ENCODE measurements around the gene PYROXD2.

PYROXD2 gene

GRCh38 chr10:98446661-98447221 lies 31.8 kb upstream of the PYROXD2 start, which contains the start of gene HPS1:
TSS of gene HPS1 (minus strand) at chr10:98446935. CDS start at chr10:98443240, 3,695 bp downstream.
- Histone ChIP-seq H3K4me2 (ENCODE audit: low read depth, low read length) (peak within 1 kb of the TSS; percentile 93), H2AFZ (ENCODE audit: low read length) (peak within 1 kb of the TSS; percentile 100), H3K36me3 (replicated peaks; ENCODE audit: insufficient read depth, low read length) (peaks cover 4% of the 10 kb centered on the region; the same call in 1 of the 2 replicates), H3K79me2 (ENCODE audit: low read length) (peaks cover 43% of the 10 kb centered on the region), H3K9ac (ENCODE audit: low read length) (peak within 1 kb of the TSS; percentile 92), H3K27me3 (replicated peaks; ENCODE audit: insufficient read depth, low read length) (no peaks in the 10 kb centered on the region), H3K9me2 (replicated peaks; ENCODE audit: insufficient read depth, low read length) (no peaks in the 10 kb centered on the region), H3F3A (ENCODE audit: insufficient read depth, low read length) (no peaks in the 10 kb centered on the region), H3K27ac (ENCODE audit: low read length) (peak within 1 kb of the TSS; percentile 69), H3K9me3 (replicated peaks; ENCODE audit: insufficient read depth, low read length) (no peaks in the 10 kb centered on the region), H3K4me1 (ENCODE audit: low read length) (peaks cover 9% of the 10 kb centered on the region; the same call in 1 of the 2 replicates), H4K20me1 (ENCODE audit: insufficient read depth, low read length) (no peaks in the 10 kb centered on the region), H3K4me3 (ENCODE audit: low read length) (peak within 1 kb of the TSS; percentile 88)
- TF ChIP-seq EZH2 (optimal IDR thresholded peaks at IDR 0.05; ENCODE audit: low read depth, low read length) = no peak
- no peak for TF ChIP-seq CTCF (IDR thresholded peaks at IDR 0.05; ENCODE audit: low read length)
- no peak for TF ChIP-seq EZH2phosphoT487 (IDR thresholded peaks at IDR 0.05; ENCODE audit: low read length)
- DNase-seq = peak; percentile 87

DNA sequence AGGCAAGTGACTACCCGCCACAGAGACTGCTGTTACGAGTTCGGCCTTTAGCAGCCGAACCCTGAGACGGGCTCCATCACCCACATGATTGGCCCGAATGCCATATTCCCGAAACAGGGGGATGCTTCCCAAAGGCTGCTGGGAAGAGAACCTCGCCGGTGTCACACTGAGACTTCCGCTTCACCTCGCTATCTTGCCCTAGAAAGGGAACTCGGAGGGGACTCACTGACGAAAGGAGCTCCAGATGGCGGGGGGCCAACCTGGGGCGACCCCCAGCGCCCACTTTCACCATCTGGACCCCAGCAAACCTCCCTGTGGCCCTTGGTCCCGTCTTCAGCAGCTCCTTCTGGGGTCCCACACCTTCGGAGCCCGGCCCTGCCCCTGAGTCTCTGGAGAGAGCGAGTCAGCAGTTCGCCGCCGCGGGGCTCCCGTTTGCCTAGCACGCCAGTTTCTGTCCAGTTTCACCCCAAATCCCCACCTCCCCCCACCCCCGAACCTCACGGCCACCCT lies 31.2 kb upstream of the PYROXD2 start:
- Histone ChIP-seq H3K27me3 (replicated peaks; ENCODE audit: insufficient read depth, low read length) (no peaks in the 10 kb centered on the region), H3K4me2 (ENCODE audit: low read depth, low read length) (peak overlapping the region; percentile 93), H3K27ac (ENCODE audit: low read length) (peak overlapping the region; percentile 69), H3K36me3 (replicated peaks; ENCODE audit: insufficient read depth, low read length) (peaks cover 4% of the 10 kb centered on the region; the same call in 1 of the 2 replicates), H4K20me1 (ENCODE audit: insufficient read depth, low read length) (no peaks in the 10 kb centered on the region), H3K4me3 (ENCODE audit: low read length) (peak overlapping the region; percentile 88), H3K79me2 (ENCODE audit: low read length) (peaks cover 43% of the 10 kb centered on the region), H3K9me2 (replicated peaks; ENCODE audit: insufficient read depth, low read length) (no peaks in the 10 kb centered on the region), H3F3A (ENCODE audit: insufficient read depth, low read length) (no peaks in the 10 kb centered on the region), H3K4me1 (ENCODE audit: low read length) (peaks cover 9% of the 10 kb centered on the region; the same call in 1 of the 2 replicates), H3K9me3 (replicated peaks; ENCODE audit: insufficient read depth, low read length) (no peaks in the 10 kb centered on the region), H3K9ac (ENCODE audit: low read length) (peak overlapping the region; percentile 92), H2AFZ (ENCODE audit: low read length) (peak overlapping the region; percentile 100)
- peak; percentile 39 for DNase-seq
- TF ChIP-seq CTCF (IDR thresholded peaks at IDR 0.05; ENCODE audit: low read length) (no peak), EZH2phosphoT487 (IDR thresholded peaks at IDR 0.05; ENCODE audit: low read length) (no peak), EZH2 (optimal IDR thresholded peaks at IDR 0.05; ENCODE audit: low read depth, low read length) (no peak)

DNA sequence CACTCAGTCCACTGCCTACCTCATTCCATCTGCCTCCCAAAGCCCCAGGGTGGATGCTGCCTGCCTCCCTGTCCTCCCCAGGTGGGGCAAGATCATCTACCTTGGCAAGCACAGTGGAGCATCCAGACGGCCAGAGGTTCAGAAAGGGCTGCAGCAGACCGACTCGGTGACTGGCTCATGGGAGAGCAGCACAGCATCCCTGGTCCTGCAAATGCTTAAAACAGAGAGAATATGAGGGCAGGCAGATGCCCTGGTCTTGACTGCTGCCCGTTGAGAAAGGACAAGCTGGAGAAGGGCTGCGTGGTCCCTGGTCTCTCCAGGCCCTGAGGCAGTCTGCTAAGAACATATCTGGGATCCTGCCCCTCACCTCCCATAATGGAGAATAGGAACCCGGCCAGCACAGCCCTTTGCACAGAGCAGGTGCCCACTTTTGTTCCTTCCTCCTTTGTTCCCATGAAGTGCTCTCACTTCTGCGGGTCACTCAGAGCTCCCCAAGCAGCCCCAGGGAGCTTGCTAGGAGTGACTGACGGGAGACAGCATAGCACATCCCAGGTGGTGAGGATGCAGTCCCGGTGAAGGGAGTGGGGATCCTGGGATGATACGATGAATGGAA lies 30.3 kb upstream of the PYROXD2 start:
- Histone ChIP-seq H2AFZ (ENCODE audit: low read length) (no peak overlapping the region), H3K36me3 (replicated peaks; ENCODE audit: insufficient read depth, low read length) (peaks cover 4% of the 10 kb centered on the region; the same call in 1 of the 2 replicates), H3F3A (ENCODE audit: insufficient read depth, low read length) (no peaks in the 10 kb centered on the region), H3K4me1 (ENCODE audit: low read length) (peaks cover 9% of the 10 kb centered on the region; the same call in 1 of the 2 replicates), H3K27me3 (replicated peaks; ENCODE audit: insufficient read depth, low read length) (no peaks in the 10 kb centered on the region), H3K9me2 (replicated peaks; ENCODE audit: insufficient read depth, low read length) (no peaks in the 10 kb centered on the region), H3K79me2 (ENCODE audit: low read length) (peaks cover 43% of the 10 kb centered on the region), H4K20me1 (ENCODE audit: insufficient read depth, low read length) (no peaks in the 10 kb centered on the region), H3K9ac (ENCODE audit: low read length) (peak overlapping the region; percentile 92; the same call in 1 of the 2 replicates), H3K4me2 (ENCODE audit: low read depth, low read length) (peak overlapping the region; percentile 93), H3K4me3 (ENCODE audit: low read length) (peak overlapping the region; percentile 88), H3K27ac (ENCODE audit: low read length) (no peak overlapping the region), H3K9me3 (replicated peaks; ENCODE audit: insufficient read depth, low read length) (no peaks in the 10 kb centered on the region)
- TF ChIP-seq EZH2phosphoT487 (IDR thresholded peaks at IDR 0.05; ENCODE audit: low read length) = no peak
- TF ChIP-seq CTCF (IDR thresholded peaks at IDR 0.05; ENCODE audit: low read length) = no peak
- TF ChIP-seq EZH2 (optimal IDR thresholded peaks at IDR 0.05; ENCODE audit: low read depth, low read length) = no peak
- DNase-seq = no peak

Data from MM.1S (cell line).